GM12801 (cell line): ENCODE results near the gene FEM1C.

ENCODE experiments used
- CTCF ChIP-seq: IDR thresholded peaks from one replicate; pipeline ENCODE4 v1.5.1; 2011; ENCODE audit warnings: control low read depth; ENCODE audit not compliant: insufficient read length; ENCODE audit errors: extremely low read depth

FEM1C gene

DNA sequence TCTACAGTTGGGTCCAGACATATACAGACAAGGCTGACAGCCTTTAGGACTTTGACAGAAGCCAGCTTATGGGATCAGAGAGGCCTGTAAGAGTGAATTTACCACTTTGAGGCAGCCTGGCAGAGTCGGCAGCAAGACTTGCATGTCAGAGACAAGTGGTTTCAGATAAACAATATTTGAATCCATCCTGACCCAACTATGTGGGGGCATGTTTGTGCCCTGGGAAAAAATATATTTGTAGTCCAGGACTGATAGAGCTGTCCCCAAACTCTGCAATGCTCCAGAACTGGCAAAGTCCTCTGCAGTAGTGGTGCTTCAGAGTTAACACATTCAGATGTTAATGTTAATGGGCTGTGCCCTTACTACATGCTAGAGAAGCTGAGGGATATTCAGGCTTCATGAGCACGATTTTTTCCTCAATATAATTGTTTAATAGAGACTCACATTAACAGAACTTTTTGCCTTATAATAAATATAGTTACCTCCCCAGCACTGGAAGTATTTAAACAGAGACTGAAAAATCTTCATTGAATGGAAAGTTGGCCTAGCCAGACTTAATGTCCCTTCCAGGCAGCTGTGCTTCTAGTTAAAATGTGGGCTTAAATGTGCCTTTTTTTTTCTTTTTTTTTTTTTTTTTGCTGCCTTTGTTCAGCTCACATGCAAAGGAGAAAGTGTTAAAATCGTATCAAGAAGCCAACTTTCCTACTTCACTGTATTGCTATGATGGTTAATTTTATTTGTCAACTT lies 42.9 kb downstream of the FEM1C start:
- TF ChIP-seq CTCF = no peak

- no peak for TF ChIP-seq CTCF
Measured at GRCh38 chr5:115500225-115500624, 44.4 kb downstream of the FEM1C start.

DNA sequence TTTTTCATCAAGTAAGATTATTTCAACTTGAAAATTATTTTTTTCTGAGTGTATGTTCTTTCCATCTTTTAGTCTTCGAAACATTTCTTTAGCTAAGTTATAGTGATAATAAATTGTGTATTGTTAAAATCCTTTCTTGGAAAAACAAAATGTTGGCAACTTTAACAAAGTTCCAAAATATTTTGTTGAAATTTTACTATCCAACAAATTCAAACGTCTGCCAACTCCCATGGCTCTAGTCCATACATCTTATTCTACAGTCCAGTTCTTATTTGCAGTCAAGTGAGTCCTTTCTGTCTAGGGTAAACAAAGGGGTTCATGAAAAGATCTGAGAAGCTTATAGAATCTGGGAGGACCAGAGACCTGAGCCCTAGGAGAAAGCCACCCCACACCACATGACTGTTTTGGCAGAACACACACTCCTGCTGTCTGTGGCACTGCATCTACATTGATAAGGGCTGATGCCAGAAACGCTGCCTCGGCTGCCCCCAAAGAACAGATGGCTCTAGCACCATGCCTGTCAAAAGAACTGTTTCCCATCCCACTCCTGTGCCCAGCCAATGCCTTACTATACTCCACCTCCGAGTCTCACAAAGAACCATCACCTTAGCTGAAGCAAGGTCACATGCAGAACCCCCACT lies 47.5 kb downstream of the FEM1C start:
- TF ChIP-seq CTCF = no peak

DNA sequence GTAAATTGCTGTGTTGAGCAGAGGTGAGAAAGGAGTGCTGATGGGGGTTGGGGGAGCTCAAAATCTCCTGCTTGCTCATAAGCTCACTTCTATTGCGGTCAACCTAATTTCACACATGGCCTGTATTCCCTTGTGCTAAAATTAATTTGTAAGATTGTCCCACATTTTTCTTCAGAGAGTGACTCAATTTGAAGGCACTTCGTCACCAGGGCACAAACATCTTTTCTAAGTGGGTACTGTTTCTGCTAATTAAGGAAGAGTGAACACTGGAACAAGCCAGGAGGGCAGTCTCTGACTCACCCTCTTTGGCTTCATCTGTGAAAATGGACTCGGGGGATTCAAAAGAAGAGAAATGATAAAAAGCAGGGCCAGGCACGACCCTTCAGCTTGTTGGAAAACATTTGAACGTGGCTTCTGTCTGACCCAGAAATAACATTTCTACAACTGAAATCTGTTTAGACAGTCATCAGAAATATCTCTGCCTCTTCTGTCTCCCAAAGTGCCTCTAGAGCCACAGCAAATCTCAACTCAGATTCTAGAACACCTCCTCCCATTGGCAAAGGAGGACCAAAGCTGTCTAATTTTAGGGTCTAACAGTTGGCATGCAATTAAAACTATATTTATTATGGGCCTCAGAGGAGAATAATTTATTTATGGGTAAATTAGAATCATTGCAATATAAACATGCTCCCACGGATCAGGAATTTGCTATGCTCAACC lies 49.8 kb downstream of the FEM1C start:
- TF ChIP-seq CTCF = no peak

GRCh38 chr5:115490596-115490995 lies 54.0 kb downstream of the FEM1C start:
- TF ChIP-seq CTCF = no peak

DNA sequence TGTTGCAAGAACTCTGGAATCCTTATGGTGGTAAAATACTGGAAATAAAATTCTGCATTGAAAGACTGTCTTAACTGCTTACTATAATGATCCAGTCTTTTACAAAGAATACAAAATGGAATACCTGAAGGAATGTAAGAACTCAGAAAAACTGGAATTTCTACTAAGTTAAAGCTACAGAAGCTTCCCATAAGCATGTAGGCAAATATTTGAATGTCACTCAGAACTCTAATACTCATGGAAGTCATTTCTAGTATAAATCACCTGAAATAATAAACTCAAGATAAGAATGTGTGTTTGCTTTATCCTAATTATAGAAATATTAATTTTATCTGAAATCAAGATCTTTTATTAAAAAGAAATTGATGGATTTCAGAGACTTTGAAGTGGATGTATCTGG lies 54.8 kb downstream of the FEM1C start:
- TF ChIP-seq CTCF = no peak

DNA sequence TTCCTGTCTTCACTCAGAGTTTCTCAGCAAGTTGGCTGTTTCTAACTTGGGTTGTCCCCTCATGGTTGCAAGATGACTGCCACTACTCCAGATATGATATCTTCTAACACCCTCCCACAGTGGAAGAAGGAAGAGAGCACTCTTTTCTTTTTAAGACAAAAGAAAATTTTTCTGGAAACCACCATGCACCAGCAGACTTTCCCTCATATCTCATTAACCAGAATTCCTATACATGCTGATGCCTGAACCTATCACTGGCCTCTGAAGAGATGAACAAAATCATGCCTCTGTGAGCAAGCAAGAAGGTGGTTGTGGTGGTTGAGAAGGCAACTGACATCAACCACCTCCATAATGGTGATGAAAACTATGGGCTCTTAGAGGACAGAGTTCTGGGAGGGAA lies 56.8 kb downstream of the FEM1C start:
- no peak for TF ChIP-seq CTCF
